ENCODE data around the gene TMEM25.
"Not testable (repeated sequence)": the region's sequence is repeated elsewhere in the genome, so short reads cannot be mapped to it uniquely, and the experiment has no call there.

Gene TMEM25

GRCh38 chr11:118530683-118531596 is at the start of gene TMEM25:
TSS of gene TMEM25 (plus strand) at chr11:118531192. CDS start at chr11:118531802, 610 bp downstream.
- TF ChIP-seq CTCF (conservative IDR thresholded peaks at IDR 0.05; ENCODE audit: low read depth, low read length): no peak
- no peak for DNase-seq (ENCODE audit: low read depth)
- H3K4me3 ChIP-seq (ENCODE audit: low read length): peak within 1 kb of the TSS; percentile 88

GRCh38 chr11:118481238-118481637 is 49.8 kb upstream of the TMEM25 start:
- H3K4me3 ChIP-seq (ENCODE audit: low read length); DNase-seq (ENCODE audit: low read depth): not testable (repeated sequence)

- TF ChIP-seq CTCF (conservative IDR thresholded peaks at IDR 0.05; ENCODE audit: low read depth, low read length): no peak
These were observed 46.6 kb upstream of the TMEM25 start for GRCh38 chr11:118484405-118484804.

GRCh38 chr11:118485273-118485672 is 45.7 kb upstream of the TMEM25 start:
- no peak for TF ChIP-seq CTCF (conservative IDR thresholded peaks at IDR 0.05; ENCODE audit: low read depth, low read length)
- no peak for DNase-seq (ENCODE audit: low read depth)
- no peak overlapping the region for H3K4me3 ChIP-seq (ENCODE audit: low read length)

More at GRCh38 chr11:118484405-118484804, 46.6 kb upstream of the TMEM25 start:
- no peak for DNase-seq (ENCODE audit: low read depth)
- no peak overlapping the region for H3K4me3 ChIP-seq (ENCODE audit: low read length)

GRCh38 chr11:118488480-118489109 is 42.4 kb upstream of the TMEM25 start:
- peak; percentile 88 for TF ChIP-seq CTCF (conservative IDR thresholded peaks at IDR 0.05; ENCODE audit: low read depth, low read length)
- peak; percentile 32 for DNase-seq (ENCODE audit: low read depth)
- H3K4me3 ChIP-seq (ENCODE audit: low read length): no peak overlapping the region

GRCh38 chr11:118491041-118491440 is 40.0 kb upstream of the TMEM25 start:
- no peak for DNase-seq (ENCODE audit: low read depth)
- no peak for TF ChIP-seq CTCF (conservative IDR thresholded peaks at IDR 0.05; ENCODE audit: low read depth, low read length)
- H3K4me3 ChIP-seq (ENCODE audit: low read length): no peak overlapping the region

GRCh38 chr11:118497831-118498230 is 33.2 kb upstream of the TMEM25 start:
- no peak for TF ChIP-seq CTCF (conservative IDR thresholded peaks at IDR 0.05; ENCODE audit: low read depth, low read length)
- peak; percentile 15 for DNase-seq (ENCODE audit: low read depth)
- H3K4me3 ChIP-seq (ENCODE audit: low read length): no peak overlapping the region

All from retinal pigment epithelial cell (primary cell).